Esophagus muscularis mucosa (tissue), 4 donors: Measurements from ENCODE around the gene SDHAF4. TPM values are rescaled to one million over a fixed set of nuclear protein-coding genes. Genes with fewer than 3 reads are reported as not detected.
"Not testable (repeated sequence)": the region's sequence is repeated elsewhere in the genome, so short reads cannot be mapped to it uniquely, and the experiment has no call there.

Source experiments
- DNase-seq: peaks from one replicate; pipeline ENCODE4 v3.0.0-alpha.2; 2017; ENCODE audit errors: extremely low spot score
- H3K27ac ChIP-seq, 4 donors: fragments of 200-600 bp; sonication (generic); replicated peaks in 1 of 4; 1 replicate in 3 of 4; 2 replicates in 1 of 4; pipeline ENCODE4 v1.5.1; 2016 to 2019; ENCODE audit warnings: mild to moderate bottlenecking in 1 of 4
- H3K27me3 ChIP-seq, 4 donors: fragments of 200-600 bp; sonication (generic); one replicate each; pipeline versions ENCODE4 v1.5.1 to v1.6.0; 2016 to 2019
- H3K36me3 ChIP-seq, 4 donors: fragments of 200-600 bp; sonication (generic); one replicate each; pipeline ENCODE4 v1.5.1; 2016 to 2019
- H3K4me1 ChIP-seq, 4 donors: fragments of 200-600 bp; sonication (generic); one replicate each; pipeline ENCODE4 v1.5.1; 2016 to 2019
- H3K4me3 ChIP-seq, 4 donors: fragments of 200-600 bp; sonication (generic); 1 replicate in 2 of 4; 2 replicates in 2 of 4; pipeline ENCODE4 v1.5.1; 2016 to 2019; ENCODE audit warnings: mild to moderate bottlenecking in 4 of 4, moderate library complexity in 1 of 4
- H3K9me3 ChIP-seq, 4 donors: fragments of 200-600 bp; sonication (generic); 1 replicate in 3 of 4; 2 replicates in 1 of 4; pipeline ENCODE4 v1.5.1; 2016 to 2019
- CTCF ChIP-seq, 3 experiments: fragments of 200-600 bp in 2 of 3; fragments of 450-650 bp in 1 of 3; sonication (generic) in 2 of 3; IDR thresholded peaks; one replicate each; pipeline ENCODE4 v1.5.1; 2017 to 2019; ENCODE audit warnings: antibody characterized with exemption in 3 of 3, mild to moderate bottlenecking in 2 of 3, moderate library complexity in 1 of 3
- EP300 ChIP-seq: sonication (generic); formaldehyde crosslinking; IDR thresholded peaks from one replicate; pipeline ENCODE4 v1.6.1; 2017; ENCODE audit warnings: antibody characterized with exemption
- POLR2A ChIP-seq: fragments of 450-650 bp; IDR thresholded peaks from one replicate; pipeline ENCODE4 v1.6.1; 2017; ENCODE audit warnings: antibody characterized with exemption, moderate library complexity, mild to moderate bottlenecking, low read depth
- POLR2AphosphoS5 ChIP-seq, 2 donors: sonication (generic); formaldehyde crosslinking; IDR thresholded peaks; one replicate each; pipeline ENCODE4 v1.6.1; 2017; ENCODE audit warnings: antibody characterized with exemption in 2 of 2
- WGBS: methylation state at CpG from one replicate; pipeline ENCODE4 v1.1.5; 2018; 5-methylcytosine and 5-hydroxymethylcytosine counted together
- intact Hi-C: fragments of 100-400 bp; cut with DNase I; formaldehyde crosslinking; loops from one replicate; pipeline ENCODE4 v1.15.1; 2023
- total RNA-seq, 4 donors: library from RNA; depleted of rRNA; stranded (reverse); fragments of >200 nt; gene quantifications; one replicate each; pipeline versions ENCODE4 v1.1.0 to v1.2.1, GENCODE V29; 2016

The SDHAF4 gene
- total RNA-seq, 4 donors from 2014 or later, result 5.2 to 11.2 (median 8.7) TPM

- 86% methylated on average over 3 of the region's 3 CpGs for WGBS
- intact Hi-C loops, result no loop called here
These were observed 34.3 kb downstream of the SDHAF4 start for GRCh38 chr6:70601014-70601413.

GRCh38 chr6:70604254-70604653 lies 37.5 kb downstream of the SDHAF4 start:
- intact Hi-C loops, result no loop called here
- peaks cover 0 to under 1% (median 0%) of the 10 kb centered on the region in 4 donors for H3K9me3 ChIP-seq
- WGBS, result 86% methylated on average over 6 of the region's 6 CpGs
- no peaks in the 10 kb centered on the region for H3K27me3 ChIP-seq
- no peak overlapping the region for H3K4me3 ChIP-seq
- no peaks in the 10 kb centered on the region for H3K36me3 ChIP-seq
- DNase-seq, result no peak
- H3K27ac ChIP-seq, result no peak overlapping the region
- H3K4me1 ChIP-seq, result no peaks in the 10 kb centered on the region
- TF ChIP-seq POLR2AphosphoS5 (IDR thresholded peaks at IDR 0.05) (no peak), CTCF (IDR thresholded peaks at IDR 0.05) (no peak), POLR2A (no peak), EP300 (no peak)

More at GRCh38 chr6:70601014-70601413, 34.3 kb downstream of the SDHAF4 start:
- Histone ChIP-seq H3K4me3 (no peak overlapping the region), H3K27ac (no peak overlapping the region), H3K9me3 (no peaks in the 10 kb centered on the region), H3K36me3 (no peaks in the 10 kb centered on the region), H3K27me3 (no peaks in the 10 kb centered on the region), H3K4me1 (no peaks in the 10 kb centered on the region)
- DNase-seq, result no peak
- TF ChIP-seq POLR2AphosphoS5 (IDR thresholded peaks at IDR 0.05), result no peak
- no peak for TF ChIP-seq EP300
- no peak for TF ChIP-seq POLR2A
- no peak for TF ChIP-seq CTCF (IDR thresholded peaks at IDR 0.05)

- H3K9me3 ChIP-seq, H3K27ac ChIP-seq, intact Hi-C loops, H3K36me3 ChIP-seq, H3K27me3 ChIP-seq, H3K4me1 ChIP-seq, H3K4me3 ChIP-seq, DNase-seq: not testable (repeated sequence)
- WGBS, result 80% methylated on average over 2 of the region's 2 CpGs
These were observed 40.6 kb downstream of the SDHAF4 start for GRCh38 chr6:70607371-70607770.

GRCh38 chr6:70609181-70609580 lies 42.5 kb downstream of the SDHAF4 start:
- H3K4me1 ChIP-seq, H3K27me3 ChIP-seq, H3K27ac ChIP-seq, intact Hi-C loops, H3K9me3 ChIP-seq, H3K36me3 ChIP-seq, H3K4me3 ChIP-seq, DNase-seq: not testable (repeated sequence)
- WGBS, result 88% methylated on average over 13 of the region's 13 CpGs

- Histone ChIP-seq H3K4me1 (no peaks in the 10 kb centered on the region), H3K36me3 (no peaks in the 10 kb centered on the region), H3K27me3 (peaks cover 0 to 13% (median 0%) of the 10 kb centered on the region in 4 donors), H3K9me3 (no peaks in the 10 kb centered on the region), H3K4me3 (no peak overlapping the region), H3K27ac (no peak overlapping the region)
- TF ChIP-seq EP300 (no peak), POLR2AphosphoS5 (IDR thresholded peaks at IDR 0.05) (no peak), CTCF (IDR thresholded peaks at IDR 0.05) (no peak), POLR2A (no peak)
- intact Hi-C loops, result no loop called here
- DNase-seq, result no peak
- 91% methylated on average over 3 of the region's 3 CpGs for WGBS
These were observed 50.1 kb downstream of the SDHAF4 start for GRCh38 chr6:70616728-70617260.

- no peak overlapping the region for H3K4me3 ChIP-seq
- WGBS, result 93% methylated on average over 1 of the region's 1 CpG
- no peaks in the 10 kb centered on the region for H3K27me3 ChIP-seq
- TF ChIP-seq CTCF (IDR thresholded peaks at IDR 0.05) (no peak), EP300 (no peak)
- intact Hi-C loops, result no loop called here
- no peaks in the 10 kb centered on the region for H3K9me3 ChIP-seq
- H3K36me3 ChIP-seq, result no peaks in the 10 kb centered on the region
- H3K4me1 ChIP-seq, result no peaks in the 10 kb centered on the region
- DNase-seq, result no peak
- no peak overlapping the region for H3K27ac ChIP-seq
These were observed 54.0 kb downstream of the SDHAF4 start for GRCh38 chr6:70620746-70621145.
